Muscle of back (tissue), 11 donors: ENCODE data around the gene SELPLG. TPM values are rescaled to one million over a fixed set of nuclear protein-coding genes. Genes with fewer than 3 reads are reported as not detected.
"Not testable (repeated sequence)": the region's sequence is repeated elsewhere in the genome, so short reads cannot be mapped to it uniquely, and the experiment has no call there.

Experiments used
- DNase-seq, 3 donors: peaks; one replicate each; pipeline versions ENCODE4 v3.0.0 to v3.0.0-alpha.2; 2013
- polyA plus RNA-seq, 10 donors: library from polyadenylated mRNA; unstranded; fragments of 120-200 nt; gene quantifications; one replicate each; pipeline ENCODE4 v1.2.1, GENCODE V29; 2013; ENCODE audit not compliant: insufficient read length in 10 of 10

SELPLG gene
- polyA plus RNA-seq, 10 donors = 3.6 to 13.0 (median 4.3) TPM

GRCh38 chr12:108640802-108641445, 7.2 kb upstream of the SELPLG start:
- DNase-seq = no peak

- no peak for DNase-seq
These were observed 5.5 kb upstream of the SELPLG start for GRCh38 chr12:108638997-108639822.

GRCh38 chr12:108638141-108638827, 4.6 kb upstream of the SELPLG start:
- peak in 1 of 3 donors; percentile 81 for DNase-seq

GRCh38 chr12:108637222-108637971, 3.7 kb upstream of the SELPLG start:
- DNase-seq = no peak

GRCh38 chr12:108635997-108636808, 2.5 kb upstream of the SELPLG start:
- no peak for DNase-seq

- no peak for DNase-seq
These were observed 1.7 kb upstream of the SELPLG start for GRCh38 chr12:108635201-108635996.

- no peak for DNase-seq
These were observed 652 bp upstream of the SELPLG start for GRCh38 chr12:108634341-108634751.

- DNase-seq = no peak
These were observed 587 bp downstream of the SELPLG start for GRCh38 chr12:108633081-108633533.

GRCh38 chr12:108631261-108631660, 2.4 kb downstream of the SELPLG start:
- DNase-seq = not testable (repeated sequence)

GRCh38 chr12:108630481-108631207, 3.0 kb downstream of the SELPLG start:
- peak in 1 of 3 donors; percentile 28 for DNase-seq

GRCh38 chr12:108629824-108630476, 3.7 kb downstream of the SELPLG start:
- DNase-seq = peak in 2 of 3 donors; percentile 72 to 78

- DNase-seq = no peak
These were observed 4.5 kb downstream of the SELPLG start for GRCh38 chr12:108629151-108629550.

GRCh38 chr12:108627134-108627920, 6.4 kb downstream of the SELPLG start:
- DNase-seq = no peak

- no peak for DNase-seq
These were observed 8.5 kb downstream of the SELPLG start for GRCh38 chr12:108625228-108625627.

- no peak for DNase-seq
These were observed 10.1 kb downstream of the SELPLG start for GRCh38 chr12:108623577-108623976.

GRCh38 chr12:108622921-108623514, 10.7 kb downstream of the SELPLG start:
- DNase-seq = no peak

GRCh38 chr12:108622421-108622820, 11.3 kb downstream of the SELPLG start:
- DNase-seq = peak in 1 of 3 donors; percentile 70
